CD8-positive, alpha-beta memory T cell (primary cell): ENCODE data around the gene SLC38A3. TPM values are rescaled to one million over a fixed set of nuclear protein-coding genes. Genes with fewer than 3 reads are reported as not detected.

Source experiments
- CTCF ChIA-PET: fragments of 350-600 bp; sonication (Branson Sonifier 250); formaldehyde crosslinking; loops from one replicate; lab custom pipeline; 2021; ENCODE audit warnings: antibody characterized with exemption; lab: Charles Lee
- POLR2A ChIA-PET: fragments of 350-600 bp; sonication (Branson Sonifier 250); formaldehyde crosslinking; loops from one replicate; lab custom pipeline; 2021; ENCODE audit warnings: antibody characterized with exemption; lab: Charles Lee
- DNase-seq, 5 donors: peaks; one replicate each; pipeline versions ENCODE4 v3.0.0 to v3.0.0-alpha.2; 2020 to 2022; ENCODE audit warnings: mixed read lengths in 1 of 5
- H3K27ac ChIP-seq: one replicate; pipeline ENCODE4 v1.7.0; 2013; ENCODE audit warnings: low read depth, mild to moderate bottlenecking, low read length, moderate library complexity
- H3K27me3 ChIP-seq: 2 replicates; pipeline ENCODE4 v1.7.0; 2013; ENCODE audit warnings: low read length, mild to moderate bottlenecking; ENCODE audit not compliant: insufficient read depth, poor library complexity, severe bottlenecking
- H3K36me3 ChIP-seq: 2 replicates; pipeline ENCODE4 v1.7.0; 2013; ENCODE audit warnings: mild to moderate bottlenecking, low read length, moderate library complexity; ENCODE audit not compliant: insufficient read depth
- H3K4me1 ChIP-seq: 2 replicates; pipeline ENCODE4 v1.7.0; 2013; ENCODE audit warnings: mild to moderate bottlenecking, low read length, moderate library complexity; ENCODE audit not compliant: insufficient read depth
- H3K4me3 ChIP-seq: 2 replicates; pipeline ENCODE4 v1.7.0; 2013; ENCODE audit warnings: mild to moderate bottlenecking, low read length
- H3K9me3 ChIP-seq: 2 replicates; pipeline ENCODE4 v1.7.0; 2013; ENCODE audit warnings: mild to moderate bottlenecking, low read length
- H3K27ac Mint-ChIP-seq, 8 donors: one replicate each; pipeline ENCODE4 v1.8.0; 2020 to 2021; ENCODE audit warnings: mixed read lengths in 8 of 8, mild to moderate bottlenecking in 6 of 8, inconsistent platforms in 3 of 8, moderate library complexity in 3 of 8
- H3K27me3 Mint-ChIP-seq, 2 donors: one replicate each; pipeline ENCODE4 v1.8.0; 2020 to 2021; ENCODE audit warnings: mixed read lengths in 2 of 2, mild to moderate bottlenecking in 1 of 2, moderate library complexity in 1 of 2
- H3K36me3 Mint-ChIP-seq, 3 donors: one replicate each; pipeline ENCODE4 v1.8.0; 2020 to 2021; ENCODE audit warnings: mixed read lengths in 3 of 3, inconsistent platforms in 1 of 3, mild to moderate bottlenecking in 1 of 3
- H3K4me1 Mint-ChIP-seq, 3 donors: one replicate each; pipeline ENCODE4 v1.8.0; 2020 to 2021; ENCODE audit warnings: mixed read lengths in 3 of 3, inconsistent platforms in 1 of 3, mild to moderate bottlenecking in 1 of 3
- H3K4me3 Mint-ChIP-seq, 7 donors: one replicate each; pipeline ENCODE4 v1.8.0; 2020 to 2021; ENCODE audit warnings: mixed read lengths in 7 of 7, mild to moderate bottlenecking in 6 of 7, moderate library complexity in 4 of 7, inconsistent platforms in 2 of 7
- H3K9me3 Mint-ChIP-seq, 5 donors: one replicate each; pipeline ENCODE4 v1.8.0; 2020 to 2022; ENCODE audit warnings: mixed read lengths in 5 of 5, mild to moderate bottlenecking in 3 of 5, moderate library complexity in 2 of 5, inconsistent platforms in 1 of 5
- polyA plus RNA-seq: library from polyadenylated mRNA; unstranded; fragments of 300-500 nt; fragmentation: Illumina TruSeq; gene quantifications from one replicate; pipeline ENCODE4 v1.2.3, GENCODE V29; 2021
- total RNA-seq, 2 experiments: library from RNA; stranded (reverse); gene quantifications; one replicate each; pipeline ENCODE4 v1.2.3, GENCODE V29; 2021

Gene SLC38A3
- not detected for total RNA-seq
- polyA plus RNA-seq: not detected

- no peak within 1 kb of the TSS for H3K27ac Mint-ChIP-seq
- CTCF ChIA-PET: interaction anchor here (0.6 to 5.8 kb wide), 4 partner anchors 12 to 42 kb away, joined by 3 to 47 read pairs (median 4); partner anchors contain the start of gene GNAT1
- H3K27me3 Mint-ChIP-seq: peaks cover 35 to 40% of the 10 kb centered on the region in 2 donors
Observed at GRCh38 chr3:50204804-50205412, at the start of gene SLC38A3. TSS of gene SLC38A3 (plus strand) at chr3:50205271. CDS start at chr3:50214200, 8,929 bp downstream.

GRCh38 chr3:50155491-50155878, 49.6 kb upstream of the SLC38A3 start:
- Histone ChIP-seq H3K9me3 (no peaks in the 10 kb centered on the region), H3K27me3 (peaks cover 26% of the 10 kb centered on the region), H3K4me1 (peaks cover 16% of the 10 kb centered on the region), H3K36me3 (no peaks in the 10 kb centered on the region), H3K4me3 (no peak overlapping the region), H3K27ac (no peak overlapping the region)
- ChIA-PET POLR2A (no interaction called here), CTCF (no interaction called here)
- no peaks in the 10 kb centered on the region for H3K36me3 Mint-ChIP-seq
- peaks cover 23 to 47% of the 10 kb centered on the region in 2 donors for H3K27me3 Mint-ChIP-seq
- no peak overlapping the region for H3K27ac Mint-ChIP-seq
- peaks cover 0 to 15% (median 12%) of the 10 kb centered on the region in 3 donors for H3K4me1 Mint-ChIP-seq
- DNase-seq: no peak
- H3K9me3 Mint-ChIP-seq: peaks cover 0 to 2% (median 0%) of the 10 kb centered on the region in 5 donors
- H3K4me3 Mint-ChIP-seq: peak overlapping the region; percentile 72 to 88 (median 74)

More at GRCh38 chr3:50204804-50205412, at the start of gene SLC38A3:
- Mint-ChIP-seq H3K4me3 (peak within 1 kb of the TSS in 3 of 7 donors; percentile 19 to 53 (median 36)), H3K9me3 (no peaks in the 10 kb centered on the region), H3K4me1 (peaks cover 0 to 3% (median 2%) of the 10 kb centered on the region in 3 donors), H3K36me3 (peaks cover 0 to 3% (median 0%) of the 10 kb centered on the region in 3 donors)
- POLR2A ChIA-PET: no interaction called here
- H3K27me3 ChIP-seq: peaks cover 27% of the 10 kb centered on the region
- no peak within 1 kb of the TSS for H3K4me3 ChIP-seq
- no peaks in the 10 kb centered on the region for H3K4me1 ChIP-seq
- no peaks in the 10 kb centered on the region for H3K9me3 ChIP-seq
- H3K27ac ChIP-seq: no peak within 1 kb of the TSS
- peak in 2 of 5 donors; percentile 5 to 25 for DNase-seq
- H3K36me3 ChIP-seq: no peaks in the 10 kb centered on the region

- peaks cover 26% of the 10 kb centered on the region for H3K27me3 ChIP-seq
- peaks cover 16% of the 10 kb centered on the region for H3K4me1 ChIP-seq
- ChIA-PET POLR2A (no interaction called here), CTCF (interaction anchor here (1.3 kb wide), 1 partner anchor 38 kb away, joined by 3 read pairs; no protein-coding TSS in a partner anchor)
- peaks cover 0 to 2% (median 0%) of the 10 kb centered on the region in 5 donors for H3K9me3 Mint-ChIP-seq
- H3K27me3 Mint-ChIP-seq: peaks cover 23 to 45% of the 10 kb centered on the region in 2 donors
- no peak overlapping the region for H3K27ac ChIP-seq
- H3K4me1 Mint-ChIP-seq: peaks cover 0 to 15% (median 12%) of the 10 kb centered on the region in 3 donors
- H3K4me3 Mint-ChIP-seq: peak overlapping the region; percentile 72 to 88 (median 74)
- no peaks in the 10 kb centered on the region for H3K36me3 Mint-ChIP-seq
- H3K9me3 ChIP-seq: no peaks in the 10 kb centered on the region
- no peak overlapping the region for H3K4me3 ChIP-seq
- peak overlapping the region in 1 of 8 donors; percentile 15 for H3K27ac Mint-ChIP-seq
- H3K36me3 ChIP-seq: no peaks in the 10 kb centered on the region
- DNase-seq: no peak
Observed at GRCh38 chr3:50155891-50156290, 49.2 kb upstream of the SLC38A3 start.

- ChIA-PET POLR2A (interaction anchor here (0.5 kb wide), 1 partner anchor 33 kb away, joined by 4 read pairs; no protein-coding TSS in a partner anchor), CTCF (interaction anchor here (1.3 kb wide), 1 partner anchor 37 kb away, joined by 3 read pairs; no protein-coding TSS in a partner anchor)
- Histone ChIP-seq H3K4me3 (no peak overlapping the region), H3K27me3 (peaks cover 26% of the 10 kb centered on the region), H3K4me1 (peaks cover 16% of the 10 kb centered on the region), H3K36me3 (no peaks in the 10 kb centered on the region), H3K9me3 (no peaks in the 10 kb centered on the region), H3K27ac (no peak overlapping the region)
- Mint-ChIP-seq H3K27me3 (peaks cover 23 to 45% of the 10 kb centered on the region in 2 donors), H3K4me3 (peak overlapping the region in 2 of 7 donors; percentile 23 to 88), H3K27ac (peak overlapping the region in 1 of 8 donors; percentile 94), H3K4me1 (peaks cover 0 to 15% (median 12%) of the 10 kb centered on the region in 3 donors), H3K9me3 (peaks cover 0 to 2% (median 0%) of the 10 kb centered on the region in 5 donors), H3K36me3 (no peaks in the 10 kb centered on the region)
- DNase-seq: no peak
Observed at GRCh38 chr3:50156549-50157493, 48.2 kb upstream of the SLC38A3 start.

GRCh38 chr3:50157827-50158529, 47.1 kb upstream of the SLC38A3 start:
- peaks cover 0 to 2% (median 0%) of the 10 kb centered on the region in 5 donors for H3K9me3 Mint-ChIP-seq
- Histone ChIP-seq H3K27me3 (peaks cover 26% of the 10 kb centered on the region), H3K4me1 (peaks cover 16% of the 10 kb centered on the region), H3K27ac (no peak overlapping the region), H3K9me3 (no peaks in the 10 kb centered on the region), H3K36me3 (no peaks in the 10 kb centered on the region), H3K4me3 (no peak overlapping the region)
- DNase-seq: no peak
- CTCF ChIA-PET: no interaction called here
- no peaks in the 10 kb centered on the region for H3K36me3 Mint-ChIP-seq
- H3K4me1 Mint-ChIP-seq: peaks cover 0 to 15% (median 12%) of the 10 kb centered on the region in 3 donors
- POLR2A ChIA-PET: no interaction called here
- H3K27me3 Mint-ChIP-seq: peaks cover 23 to 38% of the 10 kb centered on the region in 2 donors
- no peak overlapping the region for H3K4me3 Mint-ChIP-seq
- peak overlapping the region in 1 of 8 donors; percentile 94 for H3K27ac Mint-ChIP-seq

GRCh38 chr3:50158530-50159146, 46.4 kb upstream of the SLC38A3 start:
- no peaks in the 10 kb centered on the region for H3K36me3 ChIP-seq
- H3K4me1 ChIP-seq: peaks cover 16% of the 10 kb centered on the region
- CTCF ChIA-PET: no interaction called here
- POLR2A ChIA-PET: no interaction called here
- peaks cover 0 to 2% (median 0%) of the 10 kb centered on the region in 5 donors for H3K9me3 Mint-ChIP-seq
- no peak overlapping the region for H3K27ac ChIP-seq
- H3K36me3 Mint-ChIP-seq: no peaks in the 10 kb centered on the region
- no peak overlapping the region for H3K4me3 ChIP-seq
- peaks cover 0 to 15% (median 9%) of the 10 kb centered on the region in 3 donors for H3K4me1 Mint-ChIP-seq
- H3K4me3 Mint-ChIP-seq: peak overlapping the region in 1 of 7 donors; percentile 53
- peaks cover 22% of the 10 kb centered on the region for H3K27me3 ChIP-seq
- H3K27ac Mint-ChIP-seq: no peak overlapping the region
- peaks cover 18 to 32% of the 10 kb centered on the region in 2 donors for H3K27me3 Mint-ChIP-seq
- DNase-seq: no peak
- H3K9me3 ChIP-seq: no peaks in the 10 kb centered on the region

- Mint-ChIP-seq H3K27ac (no peak overlapping the region), H3K36me3 (no peaks in the 10 kb centered on the region), H3K4me1 (peaks cover 0 to 7% (median 5%) of the 10 kb centered on the region in 3 donors), H3K4me3 (no peak overlapping the region), H3K9me3 (no peaks in the 10 kb centered on the region), H3K27me3 (peaks cover 13 to 23% of the 10 kb centered on the region in 2 donors)
- Histone ChIP-seq H3K36me3 (no peaks in the 10 kb centered on the region), H3K4me3 (no peak overlapping the region), H3K27ac (no peak overlapping the region), H3K27me3 (peaks cover 13% of the 10 kb centered on the region), H3K4me1 (peaks cover 10% of the 10 kb centered on the region), H3K9me3 (no peaks in the 10 kb centered on the region)
- ChIA-PET POLR2A (interaction anchor here (0.5 kb wide), 1 partner anchor 273 kb away, joined by 5 read pairs; no protein-coding TSS in a partner anchor), CTCF (no interaction called here)
- DNase-seq: no peak
Observed at GRCh38 chr3:50160561-50160983, 44.5 kb upstream of the SLC38A3 start.
